HPDE6-E6E7 (cell line): ENCODE measurements around the gene PEMT.

Source experiments
- DNase-seq: peaks from one replicate; pipeline ENCODE4 v3.0.0; 2011; ENCODE audit warnings: missing footprints; ENCODE audit errors: extremely low spot score

PEMT gene

DNA sequence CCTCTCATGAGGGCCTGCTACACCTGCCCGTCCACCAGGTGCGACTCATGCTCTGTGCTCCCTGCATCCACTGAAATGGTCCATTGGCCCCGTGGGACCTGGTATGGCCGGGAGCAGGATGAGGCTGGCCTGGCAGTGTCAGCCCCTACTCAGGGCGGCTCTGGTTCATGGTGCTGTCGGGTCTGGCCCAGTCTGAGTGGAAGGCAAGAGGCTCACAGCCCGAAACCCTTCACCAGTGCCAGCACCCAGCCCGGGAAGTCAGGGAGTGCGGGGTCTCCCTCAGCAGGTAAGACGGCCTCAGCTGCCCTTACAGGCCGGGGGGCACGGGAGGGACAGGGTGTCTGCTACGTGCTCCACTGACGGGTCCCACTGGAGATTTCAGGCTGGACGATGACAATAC, 54.8 kb downstream of the PEMT start:
- no peak for DNase-seq

DNA sequence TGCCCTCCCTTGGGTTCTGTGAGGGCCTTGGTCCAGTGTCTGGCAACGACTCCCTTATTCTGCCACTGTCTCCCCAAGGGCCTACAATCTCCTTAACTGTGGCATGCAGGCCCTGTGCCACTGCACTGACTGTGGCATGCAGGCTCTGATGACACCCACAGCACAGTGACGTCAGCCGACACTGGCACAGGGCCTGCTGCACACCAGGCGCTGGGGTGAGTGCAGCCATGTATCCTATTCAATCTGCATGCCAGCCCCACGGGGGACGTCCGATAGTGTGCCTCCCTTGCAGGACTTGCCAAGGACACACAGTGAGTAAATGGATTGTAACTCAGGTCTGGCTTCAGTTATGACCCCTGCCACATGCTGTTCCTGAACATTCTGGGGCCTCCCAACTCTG, 55.6 kb downstream of the PEMT start:
- no peak for DNase-seq

DNA sequence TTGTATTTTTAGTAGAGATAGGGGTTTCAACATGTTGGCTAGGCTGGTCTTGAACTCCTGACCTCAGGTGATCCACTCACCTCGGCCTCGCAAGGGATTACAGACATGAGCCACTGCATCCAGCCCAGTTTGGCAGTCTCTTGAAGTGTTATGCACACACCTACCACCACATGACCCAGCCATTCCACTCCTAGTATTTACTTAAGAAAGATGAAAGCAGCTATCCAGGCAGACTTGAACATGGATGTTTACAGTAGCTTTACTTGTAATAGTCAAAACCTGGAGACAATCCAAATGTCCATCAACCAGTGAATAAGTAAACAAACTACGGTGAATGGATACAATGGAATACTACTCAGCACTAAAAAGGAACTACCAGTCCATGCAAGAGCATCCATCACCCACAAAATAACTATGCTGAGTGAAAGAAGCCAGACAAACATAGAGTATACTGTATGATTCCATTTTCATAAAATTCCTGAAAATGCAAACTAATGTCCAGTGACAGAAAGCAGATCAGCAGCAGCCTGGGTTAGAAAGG, 57.5 kb downstream of the PEMT start:
- DNase-seq: no peak

DNA sequence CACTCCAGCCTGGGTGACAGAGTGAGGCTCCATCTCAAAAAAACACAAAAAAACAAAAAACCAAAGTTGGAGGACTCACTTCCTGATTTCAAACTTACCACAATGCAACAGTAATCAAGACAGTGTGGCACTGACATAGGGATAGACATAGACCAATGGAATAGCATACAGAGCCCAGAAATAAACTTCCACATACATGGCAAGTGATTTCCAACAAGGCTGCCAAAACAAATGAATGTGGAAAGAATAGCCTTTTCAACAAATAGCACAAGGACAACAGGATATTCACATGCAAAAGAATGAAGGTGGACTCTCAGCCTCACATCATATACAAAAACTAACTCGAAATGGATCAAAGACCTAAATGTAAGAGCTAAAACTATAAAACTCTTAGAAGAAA, 58.5 kb downstream of the PEMT start:
- no peak for DNase-seq

DNA sequence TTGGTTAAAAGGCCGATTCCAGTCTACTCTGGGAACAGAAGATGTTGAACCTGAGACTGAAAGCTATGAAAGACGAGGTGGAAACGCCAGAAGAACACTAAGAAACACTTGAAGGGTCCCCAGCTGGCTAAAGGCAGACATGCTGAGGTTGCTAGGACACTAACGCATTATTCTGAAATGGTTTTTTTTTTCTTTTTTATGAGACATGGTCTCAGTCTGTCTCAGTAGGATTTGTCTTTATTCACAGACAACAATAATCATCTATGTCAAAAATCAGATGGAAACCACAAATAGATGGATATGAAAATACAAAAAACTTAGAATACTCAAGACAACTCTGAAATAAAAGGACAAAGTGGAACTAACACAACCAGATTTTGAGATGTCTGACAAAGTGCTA, 60.4 kb downstream of the PEMT start:
- DNase-seq: no peak

DNA sequence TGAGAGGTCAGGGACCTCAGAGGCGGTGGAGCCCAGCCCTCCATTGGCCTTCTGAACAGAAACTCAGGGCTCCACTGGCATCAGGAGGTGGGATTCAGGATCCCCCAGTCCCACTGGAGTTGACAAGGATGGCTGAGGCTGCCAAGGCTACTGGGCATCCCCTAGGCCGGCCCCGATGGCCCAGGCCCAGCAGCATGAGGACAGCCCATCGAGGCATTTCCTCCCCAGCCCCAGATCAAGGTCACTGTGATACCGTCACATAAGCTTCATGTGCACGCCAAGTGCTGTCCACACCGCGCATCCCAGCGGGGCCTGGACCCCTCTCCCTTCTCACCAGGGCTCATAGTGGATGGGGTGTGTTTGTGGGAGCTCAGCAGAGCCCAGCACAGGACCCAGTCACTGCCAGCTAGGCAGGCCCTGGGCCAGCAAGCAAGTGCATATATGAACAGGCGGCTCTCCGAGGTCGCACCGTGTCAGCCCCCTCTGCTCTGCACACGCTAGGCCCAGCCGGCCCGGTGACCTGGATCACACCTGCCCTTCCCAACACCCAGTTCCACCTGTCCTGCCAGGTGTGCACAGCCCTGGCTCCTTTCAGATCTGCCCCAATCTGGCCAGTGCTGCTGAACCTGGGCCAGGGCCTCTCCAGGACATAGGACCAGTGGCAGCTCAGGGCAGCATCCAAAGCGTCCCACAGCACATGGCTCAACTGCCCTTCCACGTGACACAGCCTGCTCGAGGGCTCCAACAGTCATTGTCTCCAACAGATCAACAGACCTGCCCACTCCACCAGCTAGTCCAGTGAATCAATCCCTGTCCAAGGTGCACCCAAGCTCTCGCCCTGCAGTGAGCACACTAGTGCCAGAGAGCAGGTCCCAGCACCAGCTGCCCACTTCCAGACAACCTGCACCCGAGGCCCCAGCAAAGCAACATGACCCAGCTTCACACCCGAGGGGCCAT, 62.5 kb downstream of the PEMT start:
- DNase-seq: no peak

DNA sequence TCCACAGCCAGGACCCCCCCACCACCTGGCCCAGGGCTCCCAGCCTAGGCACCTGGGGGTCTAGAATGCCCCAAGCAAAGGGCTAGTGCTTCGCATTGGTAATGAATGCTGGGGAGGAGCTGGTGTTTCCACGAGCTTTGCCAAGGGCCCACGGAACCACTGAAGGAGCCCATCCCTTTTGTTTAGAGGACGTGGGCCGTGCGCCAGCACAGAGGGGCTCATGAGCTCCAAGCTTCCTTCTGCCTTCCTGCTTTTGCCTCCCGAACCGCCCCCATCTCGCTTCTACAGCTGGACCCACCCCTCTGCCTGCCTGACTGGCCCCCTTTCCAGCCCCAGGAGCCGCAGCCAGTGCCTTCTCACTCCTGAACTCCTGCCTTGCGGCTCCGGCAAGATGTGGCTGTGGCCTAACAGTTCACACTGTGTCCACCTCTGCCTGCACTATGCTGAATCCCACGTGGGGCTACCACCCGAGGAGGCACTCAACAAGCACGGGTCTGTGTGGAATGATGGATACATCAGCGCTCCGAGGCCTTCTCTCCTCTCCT, 63.5 kb downstream of the PEMT start:
- DNase-seq: no peak

DNA sequence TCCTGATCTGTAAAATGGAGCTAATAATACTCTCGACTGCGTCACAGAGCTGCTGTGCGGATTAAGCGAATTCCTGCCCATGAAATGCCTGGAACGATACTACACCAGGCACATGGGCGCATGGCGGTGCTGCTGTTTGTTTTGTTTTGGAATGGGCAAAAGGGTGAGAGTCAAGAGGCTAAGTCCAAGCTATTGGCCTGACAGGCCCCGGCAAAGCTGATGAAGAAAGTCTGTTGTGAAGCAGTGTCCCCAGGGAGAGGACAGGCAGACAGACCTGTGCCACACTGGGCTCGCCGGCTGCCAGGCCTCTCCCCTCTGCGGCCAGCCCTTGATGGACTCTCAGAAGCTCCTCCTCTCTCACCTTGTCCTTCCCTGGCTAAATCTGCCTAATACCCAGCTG, 64.0 kb downstream of the PEMT start:
- no peak for DNase-seq

DNA sequence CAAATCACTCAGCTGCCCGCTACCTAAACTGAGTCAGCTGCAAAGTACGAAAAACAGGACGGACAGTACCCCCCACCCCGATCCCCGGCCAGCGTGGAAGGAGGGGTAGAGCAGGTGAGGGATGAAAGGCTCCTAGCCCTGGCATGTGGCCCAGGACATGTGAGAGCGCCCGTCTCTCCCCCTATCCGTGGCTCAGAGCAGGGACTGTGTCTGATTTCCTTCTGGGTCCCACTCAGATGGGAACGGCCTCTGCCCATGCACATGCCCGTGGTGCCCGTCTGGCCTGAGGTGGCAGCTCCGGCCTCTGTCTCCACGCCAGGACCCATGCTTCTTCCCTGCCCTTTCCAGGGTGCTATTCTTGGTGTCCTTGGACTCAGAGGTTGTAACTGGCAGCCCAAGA, 65.1 kb downstream of the PEMT start:
- no peak for DNase-seq

DNA sequence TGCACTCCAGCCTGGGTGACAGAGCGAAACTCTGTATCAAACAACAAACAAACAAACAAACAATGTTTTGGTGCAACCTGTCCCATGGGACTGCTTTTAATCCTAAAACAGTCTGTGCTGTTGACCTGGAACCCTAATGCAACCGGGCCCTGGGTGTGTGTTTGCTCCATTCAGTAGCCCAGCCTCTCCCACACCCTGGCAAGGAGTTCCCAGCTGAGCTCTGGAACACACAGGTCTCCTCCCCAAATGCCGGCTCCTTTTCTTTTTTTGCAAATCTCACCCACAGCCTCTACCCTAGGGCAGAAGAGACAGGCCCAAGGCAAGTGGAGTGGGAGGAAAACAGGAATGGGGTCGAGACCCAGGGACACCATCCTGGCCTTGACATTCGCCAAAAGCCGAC, 65.6 kb downstream of the PEMT start:
- DNase-seq: no peak

DNA sequence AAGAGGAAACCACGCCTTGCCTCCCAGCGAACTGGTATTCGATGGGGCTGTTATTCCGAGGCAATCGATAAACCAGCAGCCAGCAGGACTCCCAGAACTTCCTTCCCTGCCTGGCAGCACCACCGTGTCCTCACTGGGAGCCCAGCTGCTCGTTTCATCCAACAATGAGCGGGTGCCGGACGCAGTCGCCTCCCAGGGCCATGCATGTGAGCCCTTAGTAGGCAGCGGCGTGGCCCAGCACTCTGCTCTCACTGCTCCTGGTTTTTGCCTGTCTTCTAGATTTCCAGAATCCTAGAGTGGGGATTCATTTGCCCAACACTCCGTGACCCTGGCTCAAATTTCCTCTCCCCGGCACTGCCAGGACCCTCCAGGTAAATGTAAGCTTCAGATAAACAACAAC, 66.2 kb downstream of the PEMT start:
- no peak for DNase-seq

DNA sequence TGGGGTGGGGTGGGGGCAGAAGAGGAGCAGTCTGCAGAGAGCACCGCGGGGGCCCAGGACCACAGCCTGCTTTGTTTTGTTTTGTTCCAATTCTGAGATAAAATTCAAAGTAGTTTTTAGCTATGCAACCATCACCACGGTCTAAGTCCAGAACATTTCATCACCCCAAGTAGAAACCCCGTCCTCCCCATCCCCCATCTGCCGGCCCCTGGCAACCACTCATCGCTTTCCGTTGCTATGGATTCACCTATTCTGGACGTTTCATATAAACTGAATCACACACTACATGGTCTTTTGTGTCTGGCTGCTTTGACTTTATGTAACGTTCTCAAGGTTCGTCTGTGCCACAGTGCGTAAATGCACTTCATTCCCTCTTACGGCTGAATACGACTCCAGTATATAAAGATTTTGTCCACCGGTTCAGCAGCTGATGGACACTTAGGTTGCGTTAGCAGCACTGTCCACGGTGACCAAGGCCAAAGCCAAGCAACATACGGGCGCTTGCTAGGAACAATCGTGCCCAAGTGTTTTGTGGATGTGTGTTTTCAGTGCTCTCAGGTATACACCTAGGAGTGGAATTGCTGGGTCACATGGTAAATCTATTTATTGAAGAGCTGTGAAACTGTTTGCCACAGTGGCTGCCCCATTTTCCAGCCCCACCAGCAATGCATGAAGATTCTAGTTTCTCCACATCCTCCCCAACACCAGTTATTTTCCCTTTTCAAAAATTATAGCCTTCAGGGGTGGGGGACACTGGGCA, 67.6 kb downstream of the PEMT start:
- no peak for DNase-seq

DNA sequence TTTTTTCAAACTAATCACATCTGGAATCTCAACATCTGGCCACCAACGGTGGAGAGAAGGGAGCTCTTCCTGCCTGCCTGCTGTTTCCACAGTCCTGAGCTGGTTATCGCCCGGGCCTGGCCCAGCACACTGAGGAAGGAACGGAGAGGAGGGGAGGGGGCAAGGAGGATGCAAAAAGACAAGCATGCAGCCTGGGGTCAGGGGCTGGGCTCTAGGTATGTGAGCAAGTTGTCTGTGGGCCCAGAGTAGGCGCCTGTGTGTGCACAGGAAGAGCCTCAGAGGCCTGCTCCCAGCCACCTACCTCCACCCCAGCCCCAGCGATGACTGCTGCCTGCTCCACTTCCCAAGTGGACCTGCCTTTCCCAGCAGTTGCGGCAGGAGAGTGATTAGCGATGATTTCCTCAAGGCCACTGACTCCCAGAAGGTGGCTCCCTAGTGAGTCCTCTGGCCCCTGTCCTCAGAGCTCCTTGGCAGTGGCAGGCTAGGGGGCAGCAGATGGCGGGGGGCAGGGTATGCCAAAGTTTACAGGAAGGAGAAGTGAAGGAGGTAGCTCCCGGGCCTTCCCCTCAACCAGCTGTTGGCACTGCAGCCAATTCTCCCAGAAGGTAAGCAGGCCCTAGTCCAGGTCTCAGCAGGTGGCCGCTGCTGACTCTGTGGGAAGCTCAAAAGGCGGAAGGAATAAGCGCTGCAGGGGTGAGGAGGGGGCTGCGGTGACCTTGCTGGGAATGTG, 68.3 kb downstream of the PEMT start:
- no peak for DNase-seq

DNA sequence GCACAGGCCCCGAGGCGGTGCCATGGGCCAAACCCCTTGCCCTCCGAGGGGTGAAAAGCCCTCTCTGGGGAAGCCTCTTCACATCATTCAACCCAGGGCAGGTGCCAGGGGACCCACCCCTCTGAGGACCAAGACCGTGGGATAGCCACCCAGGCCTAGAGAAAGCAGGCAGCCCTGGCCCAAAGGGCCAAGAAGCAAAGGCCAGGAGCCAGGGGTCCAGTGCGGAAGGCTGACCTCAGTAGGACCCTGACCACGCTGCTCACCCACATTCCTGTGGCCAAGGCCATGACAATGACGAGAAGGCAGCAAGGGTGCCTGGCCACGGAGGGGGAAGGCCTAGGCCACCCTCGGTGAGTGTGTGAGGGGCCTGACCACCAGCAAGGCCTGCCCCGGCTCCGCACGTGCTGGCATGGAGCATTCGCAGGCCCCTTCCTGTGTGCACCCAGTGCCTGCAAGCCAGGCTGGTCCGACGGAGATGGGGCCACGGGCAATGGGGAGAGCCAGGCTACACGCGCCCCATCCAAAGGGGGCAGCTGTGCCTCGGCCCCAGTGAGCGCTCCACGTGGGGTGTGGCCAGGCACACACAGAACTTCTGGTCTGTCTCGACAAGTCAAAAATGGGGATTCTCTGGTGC, 70.8 kb downstream of the PEMT start:
- no peak for DNase-seq

DNA sequence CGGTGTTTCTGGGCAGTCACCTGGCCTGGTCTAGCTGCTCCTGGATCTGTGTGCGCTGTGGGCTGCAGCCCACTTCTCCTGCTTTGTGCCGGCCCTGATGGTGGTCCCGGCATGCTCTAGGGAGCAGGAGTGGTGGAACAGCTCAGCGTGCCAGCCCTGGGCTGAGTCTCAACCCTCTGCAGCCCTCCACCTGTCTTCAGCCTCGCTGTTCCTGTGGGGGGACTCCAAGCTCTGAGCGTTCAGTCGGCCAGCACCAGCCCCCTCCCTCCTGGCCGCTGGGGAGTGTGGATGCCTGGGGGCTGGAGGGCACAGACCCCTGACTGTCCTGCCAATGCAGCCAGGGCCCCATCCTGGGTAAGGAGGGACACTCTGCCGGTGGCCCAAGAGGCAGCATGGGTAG, 71.6 kb downstream of the PEMT start:
- no peak for DNase-seq

DNA sequence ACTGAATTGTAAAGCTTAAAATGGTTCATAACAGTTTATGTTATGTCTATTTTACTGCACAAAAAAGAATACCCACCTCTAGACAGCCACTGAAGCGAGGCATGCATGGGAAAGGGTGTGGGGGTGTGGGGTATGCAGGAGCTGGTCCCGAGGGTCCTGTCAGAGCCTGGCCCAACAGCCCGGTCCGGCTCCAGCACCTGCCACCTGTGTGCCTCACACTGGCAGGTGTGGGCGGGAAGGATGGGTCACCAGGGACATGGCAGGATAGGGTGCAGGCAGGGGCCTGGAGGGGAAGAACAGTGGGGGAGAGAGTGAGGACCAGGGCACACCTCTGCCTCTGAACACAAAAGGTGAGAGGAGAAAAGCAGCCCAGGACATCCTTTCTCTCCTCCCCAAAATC, 72.6 kb downstream of the PEMT start:
- no peak for DNase-seq

DNA sequence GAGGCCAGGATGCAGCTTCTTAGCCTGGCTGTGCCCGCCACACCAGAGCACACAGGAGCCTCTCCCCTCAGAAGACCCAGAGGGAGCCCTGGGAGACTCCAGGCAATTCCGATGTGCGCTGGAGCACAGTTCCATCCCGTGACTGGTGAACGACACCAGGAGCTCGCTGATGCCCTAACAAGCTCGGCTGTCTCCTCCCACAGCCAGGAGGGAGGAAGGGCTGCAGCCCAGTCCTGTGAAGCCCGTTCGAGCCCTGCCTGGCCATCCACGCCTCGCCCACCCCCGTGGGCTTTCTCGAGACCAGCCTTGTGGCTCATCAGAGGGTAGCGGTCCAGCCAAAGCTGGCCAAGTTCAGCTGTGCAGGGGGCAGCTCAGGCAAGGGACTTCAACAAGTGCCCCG, 73.5 kb downstream of the PEMT start:
- no peak for DNase-seq

DNA sequence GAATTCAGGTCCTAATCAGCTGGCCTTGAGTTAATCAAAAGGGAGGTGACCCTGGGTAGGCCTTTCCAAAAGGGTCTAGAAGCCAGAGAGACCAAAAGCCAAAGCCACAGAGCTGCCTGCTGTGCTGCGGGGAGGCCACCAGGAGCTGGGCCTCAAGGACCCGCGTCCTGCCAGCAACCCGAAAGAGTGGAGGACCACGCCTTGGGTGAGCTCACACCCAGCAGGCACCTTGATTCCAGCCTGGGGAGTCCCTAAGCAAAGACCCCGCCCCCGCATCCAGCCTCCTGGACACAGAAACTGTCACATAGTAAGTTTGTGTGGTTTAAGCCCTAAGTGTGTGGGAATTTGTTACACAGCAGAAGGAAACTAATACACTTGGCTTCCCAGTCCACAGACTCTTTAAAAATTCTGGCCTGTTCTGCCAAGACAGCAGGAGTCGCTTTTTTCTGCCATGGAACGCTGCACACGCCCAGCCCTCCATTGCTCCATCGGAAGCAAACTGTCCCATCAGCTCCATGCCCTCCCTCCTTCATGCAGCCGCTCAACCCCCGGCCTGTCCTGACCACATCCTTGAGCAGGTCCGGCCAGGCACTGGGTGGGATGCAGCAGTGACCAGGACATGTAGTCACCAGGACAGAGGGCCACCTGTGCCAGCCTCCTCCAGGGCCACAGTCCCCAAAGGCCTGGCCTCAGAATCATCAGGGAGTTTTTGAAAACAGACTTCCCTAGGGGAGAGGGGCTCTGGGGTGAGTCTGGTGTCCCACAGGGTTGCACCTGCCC, 74.4 kb downstream of the PEMT start:
- DNase-seq: no peak

DNA sequence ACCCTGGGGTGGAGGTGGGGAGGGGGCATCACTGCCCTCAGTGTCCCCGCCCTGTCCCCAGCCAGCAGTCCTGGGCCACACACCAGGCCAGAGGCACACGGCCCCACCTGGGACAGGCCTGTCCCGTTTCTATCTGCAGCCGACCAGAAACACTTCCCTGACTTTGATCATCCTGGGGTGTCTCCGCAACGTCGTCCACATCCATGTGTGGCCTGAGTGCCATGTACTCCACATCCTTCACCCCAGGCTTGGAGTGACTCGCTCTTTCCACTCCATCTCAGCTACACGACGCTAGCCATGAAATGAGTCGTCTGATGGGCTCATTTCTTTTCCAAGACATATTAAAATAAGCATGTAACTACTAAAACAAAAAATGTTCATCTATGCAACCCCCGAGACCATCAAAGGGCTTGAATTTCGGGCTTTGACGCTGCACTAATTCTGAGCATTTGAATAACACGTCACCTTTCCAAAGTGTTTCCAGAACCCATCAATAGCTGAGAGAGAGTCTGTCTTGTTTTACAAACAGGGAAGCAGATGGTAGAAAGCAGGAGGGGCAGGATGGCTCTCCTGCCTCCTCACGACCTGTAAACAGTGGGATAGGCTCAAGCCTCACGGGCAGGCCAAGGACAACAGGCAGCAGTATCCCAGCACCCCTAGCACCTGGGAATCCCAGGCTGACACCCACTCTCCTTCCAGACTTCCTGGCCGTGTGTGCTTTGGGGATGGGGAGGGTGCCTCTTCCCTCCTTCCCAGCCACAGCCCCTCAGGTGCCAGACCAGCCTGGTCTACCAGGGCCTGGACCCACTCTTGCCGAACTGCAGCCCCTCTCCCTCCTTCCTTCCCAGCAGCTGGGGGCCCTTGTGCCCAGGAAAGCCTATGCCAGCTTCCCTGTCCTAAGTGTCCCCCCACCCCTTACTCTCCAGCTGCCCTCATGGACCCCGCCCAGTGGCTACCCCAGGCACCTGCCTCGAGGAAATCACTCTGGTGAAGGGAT, 75.3 kb downstream of the PEMT start:
- no peak for DNase-seq
